GM19025 (cell line): Measurements from ENCODE around the gene IFNA2.
"Not testable (repeated sequence)": the region's sequence is repeated elsewhere in the genome, so short reads cannot be mapped to it uniquely, and the experiment has no call there.

Experiments used
- ATAC-seq: cut with Tn5 transposase; IDR thresholded peaks from one replicate; pipeline ENCODE4 v1.9.1; 2021; ENCODE audit warnings: mild to moderate bottlenecking, low read depth, moderate library complexity; ENCODE audit not compliant: unreplicated experiment

IFNA2 gene

GRCh38 chr9:21385131-21385670, at the start of gene IFNA2:
Gene IFNA2 (minus strand): TSS chr9:21385398. CDS start chr9:21385329, 69 bp downstream.
- no peak for ATAC-seq

GRCh38 chr9:21435015-21435383, 49.8 kb upstream of the IFNA2 start:
- ATAC-seq, result not testable (repeated sequence)

- no peak for ATAC-seq
These were observed 49.2 kb upstream of the IFNA2 start for GRCh38 chr9:21434202-21435014.

GRCh38 chr9:21432672-21433425, 47.7 kb upstream of the IFNA2 start:
- ATAC-seq, result peak; percentile 53

GRCh38 chr9:21429191-21429590, 44.0 kb upstream of the IFNA2 start:
- ATAC-seq, result no peak

DNA sequence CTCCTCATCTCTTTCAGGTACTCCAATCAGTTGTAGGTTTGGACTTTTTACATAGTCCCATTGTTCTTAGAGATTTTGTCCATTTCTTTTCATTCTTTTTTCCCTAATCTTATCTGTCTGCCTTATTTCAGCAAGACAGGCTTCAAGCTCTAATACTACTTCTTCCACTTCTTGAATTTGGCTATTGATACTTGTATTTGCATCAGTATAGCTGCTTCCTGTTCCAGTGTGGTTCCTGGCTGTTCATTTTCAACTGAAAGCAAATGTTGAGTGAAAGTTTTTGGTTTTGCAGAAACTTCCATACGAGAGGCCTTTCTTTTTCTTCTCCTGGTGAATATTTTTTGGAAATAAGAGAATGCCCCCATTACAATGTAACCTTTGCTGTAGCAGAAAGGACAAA, 43.0 kb upstream of the IFNA2 start:
- ATAC-seq, result no peak

- no peak for ATAC-seq
These were observed 30.5 kb upstream of the IFNA2 start for GRCh38 chr9:21415493-21416267.

DNA sequence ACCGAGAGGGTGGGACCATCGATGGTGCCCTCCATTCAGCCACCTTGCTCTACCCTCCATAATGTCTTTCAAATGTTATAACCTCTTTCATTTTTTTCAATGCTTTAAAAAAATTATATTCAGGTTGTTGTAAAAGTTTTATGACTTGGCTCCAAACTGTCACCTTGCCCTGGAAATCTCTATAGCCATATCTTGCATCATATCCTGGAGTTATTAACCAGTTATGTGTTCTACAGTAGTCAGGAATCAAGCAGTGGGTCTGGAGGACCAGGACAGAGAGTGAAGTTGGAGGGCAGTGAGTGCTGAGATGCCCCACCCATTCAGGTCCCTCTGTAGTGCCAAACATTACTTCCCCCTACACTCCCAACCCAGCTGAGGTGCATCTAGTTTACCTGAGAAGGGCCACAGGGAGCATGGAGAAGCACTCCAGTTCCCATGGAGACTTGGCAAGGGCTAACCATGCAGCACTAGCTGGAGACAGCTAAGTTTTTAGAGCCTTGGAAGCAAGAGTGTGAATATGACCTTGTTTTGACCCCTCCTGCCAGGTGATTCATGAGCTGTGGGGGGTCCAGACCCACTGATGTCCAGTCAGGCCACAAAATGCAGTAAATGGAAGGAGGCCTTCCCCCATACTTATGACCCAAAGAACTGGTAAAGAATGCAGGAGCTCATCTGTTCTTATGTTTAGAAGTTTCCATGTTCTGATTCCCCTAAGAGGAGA, 29.2 kb upstream of the IFNA2 start:
- ATAC-seq, result no peak

DNA sequence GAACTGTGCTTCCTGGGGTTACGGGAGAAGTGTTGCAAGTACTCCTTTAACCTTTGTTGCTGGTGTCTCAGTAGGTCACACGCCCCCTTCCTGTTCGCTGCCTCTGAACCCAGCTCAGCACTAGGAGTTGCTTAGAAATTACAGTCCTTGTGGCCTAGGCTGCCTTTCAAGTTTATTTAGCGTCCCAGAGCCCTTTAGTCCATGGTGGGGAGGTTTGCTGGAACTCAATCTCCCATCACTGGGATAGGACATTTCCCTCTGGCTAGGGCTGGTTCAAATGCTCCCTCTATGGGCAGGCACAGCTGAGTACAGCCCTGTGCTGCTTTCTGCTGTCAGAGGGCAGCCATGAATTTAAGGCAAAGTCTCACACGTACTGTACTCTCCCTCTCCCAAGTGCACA, 28.4 kb upstream of the IFNA2 start:
- no peak for ATAC-seq

- no peak for ATAC-seq
These were observed 28.0 kb upstream of the IFNA2 start for GRCh38 chr9:21413151-21413550.

GRCh38 chr9:21412107-21412506, 26.9 kb upstream of the IFNA2 start:
- ATAC-seq, result no peak

GRCh38 chr9:21408817-21409216, 23.6 kb upstream of the IFNA2 start, which contains the start of gene IFNA8:
Gene IFNA8 (plus strand): TSS chr9:21409117. CDS start chr9:21409177, 60 bp downstream.
- ATAC-seq, result no peak

DNA sequence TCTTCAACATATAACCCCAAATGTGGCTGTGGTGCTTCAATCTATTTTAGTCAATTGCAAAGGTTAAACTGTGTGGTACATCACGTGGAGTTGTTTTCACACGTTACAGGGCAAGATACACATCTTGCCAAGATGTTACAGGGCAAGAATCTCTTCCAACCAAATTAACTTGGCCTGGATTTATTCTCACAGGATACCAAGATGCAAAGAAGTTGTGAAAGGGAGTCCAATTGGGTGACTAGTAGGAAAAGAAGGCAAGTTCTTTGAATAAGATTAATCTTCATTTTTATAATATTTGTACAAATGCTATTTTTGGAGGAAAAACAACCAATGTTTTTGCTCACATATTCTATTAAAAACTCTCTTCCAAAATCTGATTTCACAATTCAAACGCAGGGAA, 18.9 kb upstream of the IFNA2 start:
- ATAC-seq, result no peak

DNA sequence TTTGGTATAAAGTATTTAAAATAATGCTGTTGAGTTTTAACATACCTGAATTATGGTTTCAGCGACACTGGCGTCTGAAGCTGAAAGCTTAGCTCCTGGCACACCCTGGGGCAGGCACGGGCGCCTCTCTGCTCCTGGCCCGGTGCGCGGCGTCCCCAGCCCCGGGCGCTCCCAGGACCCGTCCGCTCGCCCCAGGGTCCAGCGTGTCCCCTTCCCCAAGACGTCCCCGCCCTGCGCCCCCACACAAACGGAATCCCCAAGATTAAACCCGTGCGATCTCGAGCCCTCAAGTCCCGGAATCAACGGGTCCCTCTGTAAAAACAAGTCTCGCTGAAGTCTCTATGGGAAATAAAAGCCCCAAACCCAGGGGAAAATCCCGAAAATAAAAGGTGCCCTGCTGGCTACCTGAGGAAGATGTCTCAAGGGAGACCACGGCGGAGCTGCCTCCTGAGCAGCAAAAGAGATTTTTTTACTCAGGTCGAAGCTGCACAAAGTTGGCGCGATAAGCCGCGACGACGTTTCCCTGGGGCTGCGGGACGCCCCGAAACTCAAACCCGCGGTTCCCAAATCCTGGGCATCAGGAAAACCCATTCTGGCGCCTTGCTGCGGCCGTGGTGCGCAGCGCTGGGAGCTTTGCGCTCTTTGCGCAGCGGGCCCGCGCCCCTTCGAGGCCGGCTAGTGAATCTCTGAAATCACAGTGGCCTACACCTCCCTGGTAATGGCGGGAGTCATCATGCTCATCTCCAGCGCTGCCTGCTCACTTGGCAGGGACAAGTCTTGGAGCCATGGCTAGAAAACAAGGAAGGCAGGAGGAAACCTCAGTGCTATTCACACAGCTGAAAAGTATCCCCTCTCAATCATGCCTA, 17.4 kb upstream of the IFNA2 start:
- no peak for ATAC-seq

DNA sequence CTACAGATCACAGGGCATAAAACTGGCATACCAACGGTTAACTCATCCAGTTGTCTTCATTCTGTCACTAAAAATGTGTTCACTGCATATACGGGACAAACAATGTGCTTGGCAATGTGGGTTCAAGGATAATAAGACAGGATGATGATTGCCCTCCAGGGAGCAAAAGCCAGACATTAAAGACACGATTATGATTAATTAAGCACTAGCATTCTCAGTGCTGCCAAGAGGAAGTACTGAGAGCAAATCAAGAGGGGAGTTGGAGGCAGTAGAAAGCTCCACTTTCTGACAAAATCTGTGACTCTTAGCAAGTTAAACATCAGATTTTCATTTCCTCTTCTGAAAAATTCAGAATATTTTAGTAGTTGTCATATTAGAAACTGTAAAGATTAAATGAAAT, 14.8 kb upstream of the IFNA2 start:
- no peak for ATAC-seq

DNA sequence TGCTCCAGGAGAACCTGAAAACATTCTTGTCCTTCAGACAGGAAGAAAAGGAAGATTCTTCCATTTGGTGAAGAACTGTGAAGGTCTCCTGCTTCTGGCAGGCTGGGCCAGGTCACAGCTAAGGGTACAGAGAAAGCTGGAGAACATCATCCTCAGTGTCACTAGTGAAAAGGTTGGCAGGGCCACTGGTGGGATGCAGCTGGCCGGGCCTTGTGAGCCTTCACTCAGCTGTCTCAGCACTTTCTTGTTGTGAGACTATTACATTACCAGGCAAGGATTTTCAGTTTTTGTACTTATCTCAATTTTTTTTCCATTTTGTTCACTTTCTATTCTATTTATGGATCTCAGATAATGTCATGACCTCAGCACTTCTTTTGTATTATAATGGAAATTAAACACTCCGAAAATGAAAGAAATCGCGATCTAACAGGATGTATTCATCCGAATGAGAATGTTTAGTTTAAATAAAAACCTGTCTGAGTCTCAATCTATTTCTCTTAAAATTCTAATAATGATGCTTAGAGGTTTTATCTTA, 13.8 kb upstream of the IFNA2 start:
- ATAC-seq, result no peak

DNA sequence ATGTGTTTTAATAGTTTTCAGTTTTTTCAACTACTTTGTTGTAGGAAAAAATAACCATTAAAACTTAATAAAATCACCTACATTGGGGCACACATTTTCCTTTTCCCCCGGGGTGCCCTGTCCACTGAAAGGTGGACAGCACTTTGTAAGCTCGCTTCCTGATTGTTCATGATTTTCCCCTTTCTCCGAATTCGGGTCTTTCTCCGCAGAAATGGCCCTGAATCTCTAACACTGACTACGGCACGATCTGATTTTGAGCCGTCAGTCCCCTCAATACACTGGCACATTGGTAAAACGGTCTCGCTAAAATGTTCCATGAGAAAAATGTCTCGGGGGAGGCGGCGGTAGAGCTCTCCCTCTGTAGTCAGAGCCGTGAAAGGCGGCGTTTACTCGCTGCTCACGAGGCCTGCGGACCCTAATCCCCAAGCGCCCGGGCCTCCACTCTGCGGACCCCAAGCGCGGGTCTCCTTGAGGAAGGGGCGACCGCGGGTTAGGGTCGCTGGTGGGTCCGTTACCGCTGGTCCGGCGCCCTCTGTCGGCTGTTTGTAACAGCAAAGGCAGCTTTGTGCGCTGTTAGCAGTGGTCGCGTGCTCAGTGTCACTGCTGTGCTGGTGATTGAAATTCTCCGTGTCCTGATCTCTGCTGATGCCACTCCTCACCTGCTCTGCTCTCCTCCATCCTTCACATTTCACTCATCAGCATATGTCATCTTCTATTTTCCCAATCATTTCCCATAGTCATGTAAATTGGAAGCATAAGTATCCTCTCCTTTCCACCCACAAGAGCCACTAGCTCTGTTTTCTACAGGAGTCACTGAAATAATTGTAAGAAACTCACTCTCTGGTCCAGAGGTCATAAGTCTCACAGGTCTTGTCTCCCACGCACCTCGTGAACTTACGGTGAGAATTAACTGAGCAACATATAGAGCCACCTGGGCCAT, 10.8 kb upstream of the IFNA2 start:
- ATAC-seq, result peak; percentile 57

GRCh38 chr9:21392270-21392669, 7.1 kb upstream of the IFNA2 start:
- peak; percentile 70 for ATAC-seq
